ENCODE data around the gene ANKZF1.
"Not testable (repeated sequence)": the region's sequence is repeated elsewhere in the genome, so short reads cannot be mapped to it uniquely, and the experiment has no call there.

The ANKZF1 gene

GRCh38 chr2:219230059-219230540 is 494 bp downstream of the ANKZF1 start:
- no peak for FAIRE-seq

GRCh38 chr2:219234331-219234730 is 4.7 kb downstream of the ANKZF1 start:
- no peak for FAIRE-seq

GRCh38 chr2:219243291-219243761 is 13.7 kb downstream of the ANKZF1 start:
- no peak for FAIRE-seq

- FAIRE-seq = no peak
Measured at GRCh38 chr2:219244789-219245147, 15.2 kb downstream of the ANKZF1 start.

GRCh38 chr2:219245148-219245898 is 15.7 kb downstream of the ANKZF1 start, which contains the start of the genes GLB1L and STK16:
Gene GLB1L (minus strand): TSS chr2:219245444. CDS start chr2:219243573, 1,871 bp downstream.
Gene STK16 (plus strand): TSS chr2:219245479. CDS start chr2:219246000, 521 bp downstream.
- FAIRE-seq = no peak

- FAIRE-seq = no peak
Measured at GRCh38 chr2:219245899-219246230, 16.3 kb downstream of the ANKZF1 start.

- no peak for FAIRE-seq
Measured at GRCh38 chr2:219246559-219246958, 17.0 kb downstream of the ANKZF1 start.

GRCh38 chr2:219247678-219248642 is 18.4 kb downstream of the ANKZF1 start:
- FAIRE-seq = no peak

GRCh38 chr2:219248845-219249202 is 19.2 kb downstream of the ANKZF1 start:
- no peak for FAIRE-seq

- FAIRE-seq = no peak
Measured at GRCh38 chr2:219249203-219249980, 19.8 kb downstream of the ANKZF1 start.

GRCh38 chr2:219250049-219250781 is 20.6 kb downstream of the ANKZF1 start:
- no peak for FAIRE-seq

GRCh38 chr2:219251656-219252055 is 22.1 kb downstream of the ANKZF1 start:
- FAIRE-seq = no peak

GRCh38 chr2:219252084-219252483 is 22.5 kb downstream of the ANKZF1 start:
- no peak for FAIRE-seq

GRCh38 chr2:219252570-219252899 is 22.9 kb downstream of the ANKZF1 start:
- no peak for FAIRE-seq

- no peak for FAIRE-seq
Measured at GRCh38 chr2:219252900-219253752, 23.5 kb downstream of the ANKZF1 start, which contains the start of gene TUBA4B. Gene TUBA4B (plus strand): TSS chr2:219253243. CDS start chr2:219253408, 165 bp downstream.

GRCh38 chr2:219253753-219254589 is 24.4 kb downstream of the ANKZF1 start, which contains the start of gene TUBA4A:
Gene TUBA4A (minus strand): TSS chr2:219253918. CDS start chr2:219253858, 60 bp downstream.
- FAIRE-seq = no peak

GRCh38 chr2:219254590-219255201 is 25.1 kb downstream of the ANKZF1 start:
- FAIRE-seq = no peak

GRCh38 chr2:219258942-219259341 is 29.3 kb downstream of the ANKZF1 start:
- not testable (repeated sequence) for FAIRE-seq
